Islet precursor cell (in vitro differentiated cells): ENCODE measurements around the gene ZBTB45.
A peak's percentile ranks its signal among the peaks of the same experiment; 100 is the strongest.

ENCODE experiments used
- DNase-seq: peaks from one replicate; pipeline ENCODE4 v3.0.0-alpha.2; 2018

ZBTB45 gene

DNA sequence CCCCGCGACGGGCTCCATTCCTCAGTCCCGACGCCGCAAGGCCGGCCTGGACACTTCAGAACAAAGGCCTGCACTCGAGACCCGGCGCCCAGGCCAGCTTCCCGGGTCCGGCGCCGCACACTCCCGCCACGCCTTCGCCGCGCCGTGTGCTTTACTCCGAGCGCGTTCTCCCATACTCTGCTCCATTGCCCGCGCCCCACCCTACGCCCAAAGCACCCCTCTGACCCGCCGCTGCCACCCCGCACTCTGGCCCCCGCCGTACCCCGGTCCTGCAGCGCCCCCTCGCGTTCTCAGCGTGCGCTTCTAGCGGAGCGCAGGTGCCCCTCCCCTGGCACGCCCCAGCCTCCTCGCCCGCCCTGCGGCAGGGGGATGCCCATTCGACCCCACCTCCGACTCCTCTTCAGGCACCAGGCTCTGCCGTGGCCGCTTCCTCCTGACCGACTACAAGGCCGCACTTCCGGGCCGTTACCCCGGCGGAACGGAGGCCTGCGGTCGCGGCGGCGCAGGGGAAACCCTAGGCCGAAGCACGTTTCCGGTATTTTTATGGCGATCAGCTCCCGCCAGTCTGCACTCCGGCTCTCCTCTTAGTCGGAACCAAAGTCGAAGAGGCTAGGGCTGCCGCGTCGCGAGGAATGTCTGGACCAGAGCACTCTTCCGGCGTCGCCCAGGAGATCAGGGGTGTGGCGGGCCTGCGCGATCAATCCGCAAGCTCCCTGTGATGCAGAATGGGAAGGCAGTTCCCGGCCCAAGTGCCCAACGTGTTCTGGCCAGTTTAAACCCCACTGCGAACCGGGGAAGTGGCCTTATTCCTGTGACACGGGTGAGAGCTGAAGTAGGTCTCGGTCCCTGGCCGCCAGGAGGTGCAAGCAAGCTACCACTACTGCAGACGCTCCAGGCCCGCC is at the start of gene ZBTB45:
Gene ZBTB45, minus strand, starts transcription at position 456 of the 902 bp plus-strand sequence. CDS start 2,137 bp downstream, outside the sequence.
- peak; percentile 98 for DNase-seq

DNA sequence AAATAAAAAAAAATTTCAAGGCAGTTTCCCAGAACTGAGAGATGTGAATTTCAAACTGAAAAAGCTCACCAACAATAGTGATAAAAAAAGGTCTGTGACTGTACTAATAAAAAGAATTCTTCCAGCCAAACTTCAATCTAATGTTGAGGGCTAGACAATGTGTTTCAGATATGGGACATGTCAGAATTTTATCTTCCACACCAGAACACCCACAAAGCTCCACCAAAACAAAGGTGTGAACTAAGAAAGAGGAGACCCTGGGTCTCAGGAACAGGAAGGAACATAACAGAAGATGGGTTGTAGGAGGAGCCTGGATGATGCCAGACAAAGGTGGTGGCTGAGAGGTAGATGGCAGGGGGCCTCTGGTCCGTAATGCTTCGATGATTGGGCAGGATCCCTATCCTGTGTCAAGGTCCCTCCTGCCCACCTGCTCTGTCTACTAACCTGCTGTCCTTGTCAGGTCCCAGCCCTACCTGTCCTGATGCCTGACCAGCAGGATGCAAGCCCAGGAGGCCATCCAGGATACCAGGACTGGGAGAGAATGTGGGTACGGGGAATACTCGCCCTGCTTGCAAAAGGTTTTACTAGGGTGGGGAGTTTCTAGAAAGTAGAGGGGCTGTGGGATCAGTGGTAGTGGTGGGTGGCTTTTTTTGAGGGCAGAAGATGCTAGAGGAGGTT is 49.0 kb upstream of the ZBTB45 start:
- DNase-seq: no peak

DNA sequence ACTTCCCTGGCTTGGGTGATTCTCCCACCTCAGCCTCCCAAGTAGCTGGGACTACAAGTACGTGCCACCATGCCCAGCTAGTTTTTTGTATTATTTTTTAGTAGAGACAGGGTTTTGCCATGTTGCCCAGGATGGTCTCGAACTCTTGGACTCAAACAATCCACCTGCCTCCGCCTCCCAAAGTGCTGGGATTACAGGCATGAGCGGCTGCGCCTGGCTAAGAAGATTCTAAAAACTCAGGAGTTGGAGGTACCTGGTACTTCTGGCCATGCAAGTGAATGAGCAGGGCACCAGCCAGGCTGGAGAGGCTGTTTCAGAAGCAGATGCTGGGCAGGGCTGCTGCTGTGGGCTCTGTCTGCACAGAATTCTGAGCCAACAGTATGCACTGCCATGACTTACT is 47.4 kb upstream of the ZBTB45 start:
- DNase-seq: no peak

DNA sequence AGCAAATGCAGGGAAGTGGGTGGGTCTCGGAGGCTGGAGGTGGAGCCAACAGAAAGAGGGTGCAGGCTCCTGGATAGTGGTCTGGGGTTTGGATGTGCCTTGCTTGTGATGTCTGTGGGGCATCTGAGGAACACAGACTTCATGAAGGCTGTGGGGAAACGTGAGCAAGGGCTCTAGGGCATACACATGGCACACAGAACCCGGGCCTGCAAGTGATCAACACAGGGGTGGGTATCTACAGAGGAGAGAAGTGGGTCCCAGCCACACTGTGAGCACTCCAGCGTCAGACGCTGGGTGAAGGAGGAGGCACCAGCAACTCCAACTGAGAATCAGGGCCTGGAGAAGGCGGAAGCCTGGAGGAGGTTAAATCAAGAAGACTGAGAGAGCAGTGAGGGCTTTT is 44.2 kb upstream of the ZBTB45 start:
- DNase-seq: no peak

DNA sequence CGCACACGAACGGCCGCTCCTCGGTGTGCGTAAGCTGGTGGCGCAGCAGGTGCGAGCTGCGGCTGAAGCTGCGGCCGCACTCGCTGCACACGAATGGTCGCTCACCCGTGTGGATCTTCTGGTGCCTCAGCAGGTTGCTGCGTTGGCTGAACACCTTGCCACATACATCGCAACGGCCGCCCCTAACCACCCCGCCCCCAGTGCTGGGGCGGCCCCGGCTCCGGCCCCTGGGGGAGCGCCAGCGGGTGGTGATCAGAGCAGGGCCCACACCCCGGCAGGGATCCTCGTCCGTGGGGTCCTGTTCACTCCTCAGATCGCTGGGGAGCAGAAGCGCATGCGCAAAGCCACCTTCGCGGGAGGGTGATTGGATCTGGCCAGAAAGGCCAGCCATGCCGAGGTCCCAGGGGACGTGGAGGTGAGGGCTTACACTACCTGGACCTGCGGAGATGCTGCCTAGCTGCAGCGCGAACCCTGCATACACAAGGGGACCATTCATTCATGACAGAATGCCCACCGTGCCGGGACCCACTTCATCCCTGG is 43.5 kb upstream of the ZBTB45 start:
- no peak for DNase-seq

DNA sequence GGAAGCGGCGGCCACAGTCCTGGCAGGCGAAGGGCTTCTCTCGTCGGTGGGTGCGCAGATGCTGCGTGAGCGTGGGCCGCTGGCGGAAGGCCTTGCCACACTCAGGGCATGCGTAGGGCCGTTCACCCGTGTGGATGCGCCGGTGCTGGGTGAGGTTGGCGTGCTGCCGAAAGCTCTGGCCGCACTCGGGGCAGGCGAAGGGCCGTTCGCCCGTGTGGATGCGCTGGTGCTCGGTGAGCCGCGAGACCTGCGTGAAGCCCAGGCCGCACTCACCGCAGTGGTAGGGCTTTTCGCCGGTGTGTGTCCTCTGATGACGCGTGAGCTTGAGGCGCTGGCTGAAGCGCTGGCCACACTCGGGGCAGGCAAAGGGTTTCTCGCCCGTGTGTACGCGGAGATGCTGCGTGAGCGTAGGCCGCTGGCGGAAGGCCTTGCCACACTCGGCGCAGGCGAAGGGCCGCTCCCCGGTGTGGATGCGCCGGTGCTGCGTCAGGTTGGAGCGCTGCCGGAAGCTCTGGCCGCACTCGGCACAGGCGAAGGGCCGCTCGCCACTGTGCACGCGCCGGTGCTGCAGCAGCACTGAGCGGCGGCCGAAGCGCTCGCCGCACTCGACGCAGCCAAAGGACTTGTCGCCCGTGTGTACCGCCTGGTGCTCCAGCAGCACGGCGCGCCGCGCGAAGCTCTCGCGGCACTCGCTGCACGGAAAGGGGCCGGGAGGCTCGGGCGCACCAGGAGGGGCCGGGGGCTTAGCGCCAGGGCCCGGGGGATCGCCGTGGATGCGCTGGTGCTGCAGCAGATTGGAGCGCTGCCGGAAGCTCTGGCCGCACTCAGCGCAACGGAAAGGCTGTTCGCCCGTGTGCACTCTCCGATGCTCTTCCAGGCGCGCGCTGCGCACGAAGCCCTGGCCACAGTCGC is 42.8 kb upstream of the ZBTB45 start:
- no peak for DNase-seq

DNA sequence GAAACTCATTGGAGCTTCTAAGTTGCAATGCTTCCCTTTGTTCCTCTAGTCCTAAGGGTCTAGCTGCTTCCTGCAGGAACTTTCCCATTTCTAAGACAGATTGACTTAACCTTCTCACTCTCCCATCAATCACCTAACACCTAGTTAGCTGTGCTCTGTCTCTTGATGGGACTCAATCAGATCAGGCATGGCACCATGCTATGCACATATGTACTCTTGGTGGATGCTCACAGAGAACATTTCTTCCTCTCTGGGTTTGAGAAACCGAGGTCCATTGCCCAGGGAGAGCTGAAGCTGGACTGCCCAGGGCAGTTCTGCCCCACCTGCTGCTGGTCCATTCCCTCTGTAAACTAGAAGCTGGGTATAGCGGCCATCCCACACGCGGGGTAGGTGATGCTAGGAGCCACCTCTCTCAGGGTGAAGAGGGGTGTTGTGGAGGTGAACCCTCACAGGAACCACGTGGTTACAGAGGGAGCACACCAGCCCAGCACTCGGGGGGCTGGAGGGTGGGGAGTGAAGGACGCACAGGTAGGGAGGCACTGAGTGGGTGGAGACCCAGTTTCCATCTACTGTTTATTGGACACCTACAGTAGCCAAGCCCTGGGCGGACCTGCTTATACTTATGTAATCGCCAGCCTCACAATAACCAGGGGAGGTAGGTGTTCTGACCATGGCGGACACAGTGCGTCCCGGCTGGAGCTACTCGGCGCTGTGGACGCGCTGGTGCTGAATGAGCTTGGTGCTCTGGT is 41.9 kb upstream of the ZBTB45 start:
- no peak for DNase-seq

DNA sequence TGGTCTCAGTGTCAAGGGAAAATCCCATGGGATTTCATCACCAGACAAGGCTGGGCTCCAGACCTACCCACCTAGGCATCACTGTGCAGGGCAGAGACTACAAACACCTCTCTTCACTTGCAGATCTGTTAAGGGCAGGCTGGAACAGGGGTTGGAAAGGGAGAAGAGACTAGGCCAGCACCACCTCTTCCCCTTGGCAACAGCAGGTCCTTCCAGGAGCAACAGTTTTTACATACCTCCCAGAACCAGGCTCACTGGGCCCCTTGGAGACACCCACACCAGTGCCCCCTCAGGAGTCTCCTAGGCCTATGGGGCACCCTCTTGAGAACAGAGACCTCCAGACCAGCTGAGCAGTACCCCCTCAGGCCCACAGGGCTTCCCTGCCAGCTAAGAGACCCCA is 41.3 kb upstream of the ZBTB45 start:
- no peak for DNase-seq

DNA sequence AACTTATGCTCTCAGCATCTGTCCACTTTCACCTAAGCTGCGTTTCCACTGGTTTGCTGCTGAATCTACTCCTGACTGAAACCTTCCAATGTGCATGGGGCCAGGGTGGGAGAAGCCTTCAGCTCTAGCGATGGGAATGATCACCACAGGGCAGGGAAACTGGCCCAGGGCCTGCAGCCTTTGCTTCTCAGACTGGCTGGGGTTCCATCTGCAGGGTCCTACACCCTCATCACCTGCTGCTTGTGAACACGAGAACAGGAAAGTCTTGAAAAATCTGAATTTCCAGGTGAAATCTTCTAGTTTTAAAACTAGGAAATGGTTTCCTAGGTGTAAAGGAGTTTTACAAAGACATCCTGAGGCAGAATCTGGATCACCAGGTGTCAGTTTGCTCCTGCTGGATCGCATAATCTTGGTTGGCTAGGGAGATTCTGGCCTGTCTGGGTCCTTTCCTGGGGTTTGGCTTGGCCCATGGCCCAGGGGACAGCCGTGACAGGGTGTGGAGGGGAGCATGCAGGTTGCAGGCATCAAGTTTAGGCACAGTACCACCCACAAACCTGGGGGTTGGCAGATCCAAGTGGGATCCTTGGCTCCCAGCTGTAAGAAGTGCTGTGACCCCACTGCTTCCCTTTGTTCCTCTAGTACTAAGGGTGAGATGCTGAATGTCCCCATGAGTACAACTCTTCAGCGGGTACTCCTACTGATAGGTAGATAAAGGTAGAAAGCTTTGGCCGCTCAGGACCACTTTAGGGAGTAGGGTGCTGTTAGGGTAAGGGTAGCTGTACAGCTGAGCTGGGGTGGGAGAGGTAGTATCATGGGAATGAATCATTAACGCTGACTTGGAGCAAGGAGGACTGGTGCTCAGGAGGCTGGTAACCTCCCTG is 40.6 kb upstream of the ZBTB45 start:
- no peak for DNase-seq

DNA sequence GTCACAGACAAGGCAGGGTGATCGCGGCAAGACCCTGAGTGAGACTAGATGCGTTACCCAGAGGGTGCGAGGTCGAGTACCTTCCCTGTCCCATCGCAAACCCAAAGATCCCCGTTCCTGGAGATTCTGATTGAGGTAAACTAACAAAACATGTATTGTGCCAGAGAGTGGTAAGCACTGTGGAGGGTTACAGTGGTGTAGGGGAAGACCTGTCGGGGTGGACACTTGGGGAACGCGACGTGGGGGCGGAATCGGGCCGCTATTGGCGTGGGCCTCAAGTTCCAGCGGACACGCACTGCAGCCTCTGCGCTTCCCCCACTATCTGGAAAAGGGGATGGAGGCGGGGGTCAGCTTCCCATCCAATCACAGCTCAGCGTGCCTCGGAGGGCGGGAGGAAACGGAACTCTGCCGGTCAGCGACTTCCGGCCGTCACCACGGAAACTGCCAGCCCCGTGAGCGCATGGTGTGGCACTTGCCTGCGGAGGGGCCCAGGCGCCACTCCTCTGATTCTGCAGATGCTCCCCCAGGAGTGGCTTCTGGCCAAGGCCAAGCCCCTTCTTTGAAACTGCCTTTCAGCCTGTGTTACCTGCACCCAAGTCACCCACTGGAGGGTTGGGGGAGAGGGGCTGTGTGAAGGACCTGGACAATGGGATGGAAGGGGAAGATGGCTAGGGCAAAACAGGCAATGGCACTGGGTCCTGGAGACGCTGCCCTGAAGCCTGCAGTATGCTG is 39.8 kb upstream of the ZBTB45 start:
- DNase-seq: peak; percentile 96

DNA sequence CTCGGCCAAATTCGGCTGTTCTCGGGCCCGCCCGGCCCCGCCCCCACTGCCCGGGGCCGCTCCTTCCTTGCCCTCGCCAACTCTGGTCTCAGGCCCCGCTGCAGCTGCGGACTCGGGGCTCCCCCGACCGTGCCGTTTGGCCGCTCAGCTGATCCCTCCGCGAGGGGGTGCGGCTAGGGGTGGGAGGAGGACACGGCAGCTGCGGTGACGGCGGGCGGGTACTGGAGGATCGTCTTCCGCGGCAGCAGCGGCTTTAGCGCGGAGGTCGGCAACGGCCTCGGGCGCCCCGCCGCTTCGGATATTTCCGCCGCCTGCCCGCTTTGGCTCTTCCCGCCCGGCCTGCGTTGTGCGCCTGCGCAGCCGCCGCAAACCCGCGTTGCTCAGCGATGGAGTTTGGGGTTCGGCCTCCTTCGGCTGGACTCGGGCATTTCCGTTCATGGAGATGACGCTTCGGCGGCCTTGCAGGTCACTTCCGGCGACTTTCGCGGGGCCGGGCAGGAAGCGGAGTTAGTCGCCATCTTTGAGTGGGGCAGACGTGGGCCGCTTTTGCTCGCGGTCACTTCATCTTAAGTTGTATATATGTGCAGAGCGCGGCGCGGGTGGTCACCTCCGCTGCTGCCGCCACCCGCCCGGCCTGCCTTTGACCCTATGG is 39.1 kb upstream of the ZBTB45 start:
- DNase-seq: peak; percentile 99

DNA sequence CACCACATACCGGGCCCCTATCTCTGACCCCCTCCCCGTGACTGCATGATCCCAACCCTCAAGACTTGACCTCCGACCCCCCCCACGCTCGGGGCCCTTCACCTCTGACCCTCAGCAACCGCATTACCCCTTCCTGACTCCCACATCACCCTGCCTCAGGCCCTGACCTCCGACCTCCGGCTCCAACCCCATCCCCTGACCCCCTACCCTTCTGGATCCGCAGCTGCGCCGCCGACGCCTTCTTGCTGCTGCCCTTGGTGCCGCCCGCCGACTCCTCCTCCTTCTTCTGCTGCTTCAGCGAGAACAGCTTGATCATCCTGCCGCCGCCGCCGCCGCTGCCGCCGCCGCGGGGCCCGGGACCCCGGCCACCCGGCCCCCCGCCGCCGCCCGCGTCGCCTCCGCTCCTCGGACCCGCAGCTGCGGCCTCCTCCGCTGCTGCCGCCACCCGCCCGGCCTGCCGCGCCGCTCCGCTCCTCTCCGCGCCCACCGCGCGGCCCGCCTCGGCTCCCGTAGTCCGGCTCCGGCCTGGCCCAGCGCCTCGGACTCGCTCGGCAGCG is 38.5 kb upstream of the ZBTB45 start, which contains the start of gene UBE2M:
Gene UBE2M, minus strand, starts transcription at position 546 of the 557 bp plus-strand sequence. Its CDS starts 230 bp downstream, at position 316.
- peak; percentile 80 for DNase-seq

DNA sequence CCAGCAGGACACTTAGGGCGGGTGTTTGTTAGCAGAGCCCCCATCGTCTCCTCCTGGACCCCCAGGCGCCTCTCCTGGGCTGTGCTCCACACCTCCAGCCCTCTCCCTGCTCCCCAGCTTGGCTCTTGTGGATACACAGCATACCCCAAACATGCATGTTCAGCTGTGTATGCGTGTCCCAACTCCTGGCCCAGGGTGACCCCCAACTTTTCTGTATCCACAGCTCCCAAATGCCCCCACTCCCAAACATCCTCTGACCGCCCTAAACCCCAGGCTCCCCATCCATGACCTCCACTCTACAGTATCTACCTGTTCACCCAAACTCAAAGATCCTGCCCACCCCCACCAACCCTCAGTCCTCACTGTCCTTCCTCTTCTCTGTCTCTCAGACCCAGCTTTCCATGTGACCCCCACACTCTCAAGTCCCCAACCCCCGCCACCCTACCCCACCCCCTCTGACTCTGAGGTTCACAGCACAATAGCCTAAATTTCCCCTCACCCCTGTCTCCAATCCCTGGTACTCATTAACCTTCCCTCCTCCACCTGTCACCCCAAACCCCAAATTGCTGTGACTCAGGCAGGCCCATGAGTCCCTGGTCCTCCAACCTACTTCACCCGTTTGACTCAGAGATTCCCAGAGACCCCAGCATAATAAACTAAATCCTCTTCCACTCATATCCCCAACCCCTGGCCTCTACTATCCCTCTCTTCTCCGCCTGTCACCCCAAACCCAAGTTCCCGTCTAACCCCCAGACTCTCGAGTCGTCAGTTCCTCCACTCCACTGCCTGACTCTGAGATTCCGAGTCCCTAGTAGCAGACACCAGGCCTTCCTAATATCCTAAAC is 37.8 kb upstream of the ZBTB45 start:
- DNase-seq: no peak

DNA sequence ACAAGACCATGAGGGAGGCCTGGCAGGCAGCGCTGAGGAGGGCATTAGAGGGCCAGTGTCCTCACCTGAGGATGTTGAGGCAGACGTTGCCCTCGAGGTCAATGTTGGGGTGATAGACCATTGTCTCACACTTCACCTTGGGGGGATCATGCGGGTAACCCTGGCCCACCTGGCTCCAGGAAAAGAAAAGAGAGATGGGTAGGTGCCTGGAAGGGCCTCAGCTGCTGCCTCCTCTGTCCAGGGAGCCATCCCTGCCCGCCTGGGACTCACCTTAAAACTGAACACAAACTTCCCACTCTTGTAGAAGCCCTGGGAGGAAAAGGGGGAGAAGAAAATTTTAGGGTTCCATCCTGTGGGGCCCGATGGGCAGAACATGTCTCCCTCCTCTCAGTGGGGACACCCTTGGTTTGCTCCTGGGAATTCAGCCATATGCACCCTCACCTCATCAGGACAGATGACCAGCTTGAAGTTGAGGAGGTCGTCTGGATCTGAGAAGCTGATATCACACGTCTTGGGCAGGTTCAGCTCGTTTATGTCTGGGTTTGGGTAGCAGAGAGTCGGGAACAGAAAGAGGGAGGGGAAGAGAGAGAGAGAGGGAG is 37.1 kb upstream of the ZBTB45 start:
- no peak for DNase-seq

DNA sequence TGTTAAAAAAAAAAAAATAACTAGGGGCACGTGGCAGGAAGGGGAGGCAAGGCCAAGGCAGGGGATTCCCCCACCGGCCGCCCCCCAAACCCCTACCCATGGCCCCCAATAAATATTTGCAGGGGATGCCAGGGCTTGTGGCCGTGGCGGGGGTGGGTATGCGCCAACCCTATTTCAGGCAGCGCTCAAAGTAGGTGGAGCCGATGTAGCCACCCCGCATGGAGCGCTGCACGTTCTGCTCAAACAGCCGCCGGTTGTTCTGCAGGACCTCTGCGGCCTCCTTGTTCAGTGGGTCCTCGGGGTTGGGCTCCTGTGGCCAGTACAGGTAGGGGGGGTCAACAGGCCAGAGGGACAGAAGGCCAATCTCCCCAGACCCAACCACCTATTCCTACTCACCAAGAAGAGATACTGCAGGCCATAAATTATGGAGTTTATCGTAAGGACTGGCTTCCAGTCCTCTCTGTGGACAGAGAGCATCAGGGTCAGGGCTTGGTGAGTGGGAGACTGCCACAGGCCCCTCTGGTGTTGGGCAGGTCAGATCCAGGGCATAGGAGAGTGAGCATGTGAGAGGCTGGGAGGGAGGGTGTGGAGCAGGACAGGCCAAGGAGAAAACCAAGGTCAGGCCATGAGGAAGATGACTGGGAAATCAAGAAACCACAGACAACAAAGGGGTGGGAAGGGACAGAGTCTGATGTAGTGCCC is 36.5 kb upstream of the ZBTB45 start:
- no peak for DNase-seq

DNA sequence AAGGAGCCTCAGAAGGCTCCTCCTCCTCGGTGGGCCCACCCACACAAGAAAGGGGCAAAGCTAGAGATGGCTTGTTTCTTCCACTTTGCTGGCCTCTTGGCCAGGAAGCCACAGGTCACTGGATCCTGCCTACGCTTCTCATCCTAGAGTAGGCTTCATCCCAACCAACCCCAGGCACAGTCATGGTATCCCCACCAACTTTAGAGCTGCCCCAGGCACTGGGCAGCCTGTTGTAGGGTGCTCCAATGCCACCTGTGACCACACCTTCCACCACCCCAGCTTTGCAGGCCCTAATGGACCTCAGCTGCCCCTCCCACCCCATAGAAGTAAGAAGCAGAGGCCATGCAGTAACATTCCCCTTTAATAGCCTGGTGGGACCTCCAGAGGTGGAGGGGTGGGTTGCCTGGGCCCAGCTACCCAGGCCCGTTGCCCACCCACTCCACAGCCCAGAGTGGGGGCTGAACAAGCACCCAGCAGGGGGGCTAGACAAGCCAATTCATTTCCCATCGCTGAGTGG is 35.8 kb upstream of the ZBTB45 start:
- no peak for DNase-seq
